MCF 10A (cell line): ENCODE data around the gene MUC5AC. TPM values are rescaled to one million over a fixed set of nuclear protein-coding genes. Genes with fewer than 3 reads are reported as not detected.

Source experiments
- BruUV-seq: library from RNA; stranded (reverse); fragments of 400-500 nt; replicated peaks from 2 replicates; lab custom pipeline; 2021; lab: Mats Ljungman, UMichigan
- CTCF ChIA-PET: fragments of 300-600 bp; sonication (Branson Sonifier 250); formaldehyde crosslinking; extraction: SDS; loops from one replicate; lab custom pipeline; 2021; ENCODE audit warnings: antibody characterized with exemption, inconsistent platforms; lab: Yijun Ruan, JAX
- POLR2A ChIA-PET: fragments of 300-600, 350-650 bp; sonication (Branson Sonifier 250); formaldehyde crosslinking; extraction: SDS; loops from one replicate; lab custom pipeline; 2020; ENCODE audit warnings: antibody characterized with exemption, inconsistent platforms; lab: Yijun Ruan, JAX
- DNase-seq: peaks from one replicate; pipeline ENCODE4 v3.0.0-alpha.2; 2018; ENCODE audit not compliant: unreplicated experiment
- H3K27ac Mint-ChIP-seq: one replicate; pipeline ENCODE4 v1.8.0; 2022; ENCODE audit warnings: mild to moderate bottlenecking, low read depth, mixed read lengths; ENCODE audit not compliant: unreplicated experiment
- H3K27me3 Mint-ChIP-seq: one replicate; pipeline ENCODE4 v1.8.0; 2022; ENCODE audit warnings: mixed read lengths; ENCODE audit not compliant: insufficient read depth, unreplicated experiment
- H3K36me3 Mint-ChIP-seq: one replicate; pipeline ENCODE4 v1.8.0; 2022; ENCODE audit warnings: mild to moderate bottlenecking, moderate library complexity, mixed read lengths; ENCODE audit not compliant: insufficient read depth, unreplicated experiment
- H3K4me1 Mint-ChIP-seq: one replicate; pipeline ENCODE4 v1.8.0; 2022; ENCODE audit warnings: mixed read lengths; ENCODE audit not compliant: insufficient read depth, unreplicated experiment
- H3K4me3 Mint-ChIP-seq: one replicate; pipeline ENCODE4 v1.8.0; 2022; ENCODE audit warnings: mild to moderate bottlenecking, moderate library complexity, mixed read lengths; ENCODE audit not compliant: unreplicated experiment
- H3K9me3 Mint-ChIP-seq: one replicate; pipeline ENCODE4 v1.8.0; 2022; ENCODE audit warnings: mixed read lengths; ENCODE audit not compliant: unreplicated experiment
- intact Hi-C: fragments of 100-400 bp; cut with micrococcal nuclease; formaldehyde crosslinking; loops from 2 replicates; pipeline ENCODE4 v1.14.1; 2022
- total RNA-seq: library from RNA; stranded (reverse); gene quantifications from 2 replicates; pipeline ENCODE4 v1.2.3, GENCODE V29; 2022
- TF ChIP-seq, protein P1 (sequence below): fragments of 200-600 bp; IDR thresholded peaks from one replicate; pipeline ENCODE4 v1.8.0; 2022; ENCODE audit warnings: antibody characterized with exemption, mild to moderate bottlenecking; ENCODE audit not compliant: unreplicated experiment

MUC5AC gene
- total RNA-seq, 1 experiment from 2014 or later, result not detected

DNA sequence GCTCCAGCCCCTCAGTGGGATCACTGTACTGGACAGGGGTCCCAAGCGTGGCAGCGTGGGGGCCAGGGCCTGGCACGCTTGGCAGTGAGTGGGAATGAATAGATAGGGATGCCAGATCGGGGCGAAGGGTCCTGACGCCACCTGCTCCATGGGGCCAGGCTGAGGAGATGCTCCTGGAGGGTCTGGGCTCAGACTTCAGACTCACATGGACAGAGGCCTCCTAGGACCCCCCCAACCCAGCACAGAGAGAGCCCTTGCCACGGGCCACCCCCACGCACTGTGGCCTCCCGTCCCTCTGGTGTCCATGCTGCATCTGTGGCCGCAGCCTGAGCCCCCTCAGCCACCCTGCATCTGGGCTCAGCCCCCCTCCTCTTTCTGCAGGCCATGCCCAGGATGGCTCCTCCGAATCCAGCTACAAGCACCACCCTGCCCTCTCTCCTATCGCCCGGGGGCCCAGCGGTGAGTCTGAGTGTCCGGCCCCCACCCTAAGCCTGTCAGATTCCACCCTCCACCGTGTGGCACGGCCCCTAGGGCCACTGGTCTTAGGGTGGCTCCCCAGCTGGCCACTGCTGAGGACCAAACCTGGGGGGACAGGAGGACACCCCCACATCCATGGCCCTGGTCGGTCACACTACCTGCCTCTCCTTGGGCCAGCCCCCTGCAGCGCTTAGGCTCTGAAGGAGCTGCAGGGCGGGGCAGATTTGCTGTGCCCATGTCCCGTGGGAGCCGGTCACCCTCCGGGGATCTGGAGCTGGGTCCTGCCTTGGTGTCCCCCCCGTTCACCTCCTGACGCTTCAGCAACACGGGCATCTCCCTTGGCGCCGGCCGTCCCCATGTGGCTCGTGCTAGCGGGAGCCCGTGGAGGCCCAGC is 2.7 kb downstream of the MUC5AC start:
- ChIA-PET CTCF (interaction anchor here (0.6 kb wide), 1 partner anchor 9 kb away, joined by 5 read pairs; no protein-coding TSS in a partner anchor), POLR2A (interaction anchor here (0.6 kb wide), 1 partner anchor 1063 kb away, joined by 4 read pairs; no protein-coding TSS in a partner anchor)
- intact Hi-C loops, result no loop called here
- no peak for DNase-seq
- Mint-ChIP-seq H3K4me3 (no peak overlapping the region), H3K36me3 (no peaks in the 10 kb centered on the region), H3K27ac (no peak overlapping the region), H3K4me1 (no peaks in the 10 kb centered on the region), H3K27me3 (no peaks in the 10 kb centered on the region), H3K9me3 (no peaks in the 10 kb centered on the region)
- TF ChIP-seq, protein P1, sequence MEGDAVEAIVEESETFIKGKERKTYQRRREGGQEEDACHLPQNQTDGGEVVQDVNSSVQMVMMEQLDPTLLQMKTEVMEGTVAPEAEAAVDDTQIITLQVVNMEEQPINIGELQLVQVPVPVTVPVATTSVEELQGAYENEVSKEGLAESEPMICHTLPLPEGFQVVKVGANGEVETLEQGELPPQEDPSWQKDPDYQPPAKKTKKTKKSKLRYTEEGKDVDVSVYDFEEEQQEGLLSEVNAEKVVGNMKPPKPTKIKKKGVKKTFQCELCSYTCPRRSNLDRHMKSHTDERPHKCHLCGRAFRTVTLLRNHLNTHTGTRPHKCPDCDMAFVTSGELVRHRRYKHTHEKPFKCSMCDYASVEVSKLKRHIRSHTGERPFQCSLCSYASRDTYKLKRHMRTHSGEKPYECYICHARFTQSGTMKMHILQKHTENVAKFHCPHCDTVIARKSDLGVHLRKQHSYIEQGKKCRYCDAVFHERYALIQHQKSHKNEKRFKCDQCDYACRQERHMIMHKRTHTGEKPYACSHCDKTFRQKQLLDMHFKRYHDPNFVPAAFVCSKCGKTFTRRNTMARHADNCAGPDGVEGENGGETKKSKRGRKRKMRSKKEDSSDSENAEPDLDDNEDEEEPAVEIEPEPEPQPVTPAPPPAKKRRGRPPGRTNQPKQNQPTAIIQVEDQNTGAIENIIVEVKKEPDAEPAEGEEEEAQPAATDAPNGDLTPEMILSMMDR, result no peak
- BruUV-seq, result no TSS peak

DNA sequence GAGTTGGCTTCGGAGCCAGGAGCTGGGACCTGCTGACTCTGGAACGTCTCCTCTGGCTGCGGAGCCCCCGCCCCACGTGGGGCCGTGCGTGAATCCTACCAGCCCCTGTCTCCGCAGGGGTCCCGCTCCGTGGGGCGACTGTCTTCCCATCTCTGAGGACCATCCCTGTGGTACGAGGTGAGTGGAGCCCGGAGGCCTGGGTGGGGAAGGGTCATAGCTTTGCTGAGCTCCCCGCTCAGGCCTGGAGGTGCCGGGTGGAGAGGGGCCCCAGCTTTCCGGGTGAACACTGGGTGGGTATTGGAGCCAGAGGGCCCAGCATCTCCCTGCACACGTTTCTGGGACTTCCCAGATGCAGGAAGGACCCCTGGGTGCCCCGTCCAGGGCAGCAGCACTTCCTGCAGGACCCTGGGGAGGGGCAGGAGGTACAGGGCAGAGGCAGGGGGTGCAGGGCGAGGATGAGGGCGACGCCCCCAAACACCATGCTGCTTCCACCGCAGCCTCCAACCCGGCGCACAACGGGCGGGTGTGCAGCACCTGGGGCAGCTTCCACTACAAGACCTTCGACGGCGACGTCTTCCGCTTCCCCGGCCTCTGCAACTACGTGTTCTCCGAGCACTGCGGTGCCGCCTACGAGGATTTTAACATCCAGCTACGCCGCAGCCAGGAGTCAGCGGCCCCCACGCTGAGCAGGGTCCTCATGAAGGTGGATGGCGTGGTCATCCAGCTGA is 3.8 kb downstream of the MUC5AC start:
- POLR2A ChIA-PET, result interaction anchor here (0.6 kb wide), 1 partner anchor 1062 kb away, joined by 4 read pairs; no protein-coding TSS in a partner anchor
- no TSS peak for BruUV-seq
- DNase-seq, result no peak
- Mint-ChIP-seq H3K27ac (no peak overlapping the region), H3K27me3 (no peaks in the 10 kb centered on the region), H3K36me3 (no peaks in the 10 kb centered on the region), H3K4me1 (no peaks in the 10 kb centered on the region), H3K4me3 (no peak overlapping the region), H3K9me3 (no peaks in the 10 kb centered on the region)
- intact Hi-C loops, result no loop called here
- TF ChIP-seq, protein P1, result no peak
- CTCF ChIA-PET, result interaction anchor here (0.6 kb wide), 1 partner anchor 10 kb away, joined by 5 read pairs; no protein-coding TSS in a partner anchor

DNA sequence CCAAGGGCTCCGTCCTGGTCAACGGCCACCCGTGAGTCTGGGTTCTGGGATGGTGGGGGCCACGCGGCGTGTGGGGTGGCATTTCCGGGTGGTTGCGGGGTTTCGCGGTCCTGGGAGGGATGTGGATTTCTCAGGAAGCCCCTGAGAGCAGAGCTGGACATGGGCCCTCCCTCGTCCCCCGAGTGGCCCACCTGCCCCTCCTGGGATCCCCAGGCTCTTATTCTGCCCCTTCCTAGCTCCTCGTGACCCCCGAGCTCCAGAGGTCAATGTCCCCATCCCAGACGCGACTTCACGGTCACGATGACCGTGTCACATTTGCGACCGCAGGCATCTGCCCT is 4.4 kb downstream of the MUC5AC start:
- Mint-ChIP-seq H3K27ac (no peak overlapping the region), H3K4me3 (no peak overlapping the region), H3K36me3 (no peaks in the 10 kb centered on the region), H3K27me3 (no peaks in the 10 kb centered on the region), H3K4me1 (no peaks in the 10 kb centered on the region), H3K9me3 (no peaks in the 10 kb centered on the region)
- no peak for DNase-seq
- POLR2A ChIA-PET, result no interaction called here
- no TSS peak for BruUV-seq
- CTCF ChIA-PET, result no interaction called here
- TF ChIP-seq, protein P1, result no peak
- intact Hi-C loops, result no loop called here
